Fibroblast of lung (primary cell): Measurements from ENCODE around the gene ANXA9.

Experiments
- EZH2 ChIP-seq: IDR thresholded peaks from 2 replicates; pipeline ENCODE4 v1.5.1; 2012; ENCODE audit warnings: low read length, control low read depth, mild to moderate bottlenecking; ENCODE audit errors: missing control alignments
- TF ChIP-seq, protein P1 (sequence below), 2 donors: IDR thresholded peaks in 1 of 2; conservative IDR thresholded peaks in 1 of 2; 1 replicate in 1 of 2; 2 replicates in 1 of 2; pipeline ENCODE4 v1.5.1; 2011 to 2012; ENCODE audit warnings: low read length in 2 of 2, control low read depth in 1 of 2, inconsistent platforms in 1 of 2, low read depth in 1 of 2, mild to moderate bottlenecking in 1 of 2

DNA sequence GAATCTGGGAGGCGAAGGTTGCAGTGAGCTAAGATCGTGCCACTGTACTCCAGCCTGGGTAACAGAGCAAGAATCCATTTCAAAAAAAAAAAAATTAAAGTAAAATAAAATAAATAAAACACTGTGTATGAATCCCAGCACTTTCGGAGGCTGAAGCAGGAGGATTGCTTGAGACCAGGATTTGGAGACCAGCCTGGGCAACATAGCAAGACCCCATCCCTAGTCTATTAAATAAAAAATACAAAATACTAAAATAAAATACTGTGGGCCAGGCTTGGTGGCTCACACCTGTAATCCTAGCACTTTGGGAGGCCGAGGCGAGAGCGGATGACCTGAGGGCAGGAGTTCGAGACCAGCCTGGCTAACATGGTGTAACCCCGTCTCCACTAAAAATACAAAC lies 50.1 kb downstream of the ANXA9 start:
- TF ChIP-seq, protein P1, sequence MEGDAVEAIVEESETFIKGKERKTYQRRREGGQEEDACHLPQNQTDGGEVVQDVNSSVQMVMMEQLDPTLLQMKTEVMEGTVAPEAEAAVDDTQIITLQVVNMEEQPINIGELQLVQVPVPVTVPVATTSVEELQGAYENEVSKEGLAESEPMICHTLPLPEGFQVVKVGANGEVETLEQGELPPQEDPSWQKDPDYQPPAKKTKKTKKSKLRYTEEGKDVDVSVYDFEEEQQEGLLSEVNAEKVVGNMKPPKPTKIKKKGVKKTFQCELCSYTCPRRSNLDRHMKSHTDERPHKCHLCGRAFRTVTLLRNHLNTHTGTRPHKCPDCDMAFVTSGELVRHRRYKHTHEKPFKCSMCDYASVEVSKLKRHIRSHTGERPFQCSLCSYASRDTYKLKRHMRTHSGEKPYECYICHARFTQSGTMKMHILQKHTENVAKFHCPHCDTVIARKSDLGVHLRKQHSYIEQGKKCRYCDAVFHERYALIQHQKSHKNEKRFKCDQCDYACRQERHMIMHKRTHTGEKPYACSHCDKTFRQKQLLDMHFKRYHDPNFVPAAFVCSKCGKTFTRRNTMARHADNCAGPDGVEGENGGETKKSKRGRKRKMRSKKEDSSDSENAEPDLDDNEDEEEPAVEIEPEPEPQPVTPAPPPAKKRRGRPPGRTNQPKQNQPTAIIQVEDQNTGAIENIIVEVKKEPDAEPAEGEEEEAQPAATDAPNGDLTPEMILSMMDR (conservative IDR thresholded peaks at IDR 0.05 in 1 of 2, IDR thresholded peaks at IDR 0.05 in 1 of 2; ENCODE audit: low read depth in 1 of 2, low read length in 2 of 2): no peak
- TF ChIP-seq EZH2: no peak
